GM12878 (cell line): ENCODE data around the gene TGFB2. TPM values are rescaled to one million over a fixed set of nuclear protein-coding genes. Genes with fewer than 3 reads are reported as not detected.

Experiments used
- ATAC-seq: fragments of 200-7000 bp; cut with Tn5 transposase; 3 replicates; pipeline ENCODE4 v1.9.1; 2020; ENCODE audit warnings: mild to moderate bottlenecking, moderate library complexity
- BruUV-seq: library from RNA; stranded (reverse); fragments of 400-500 nt; replicated peaks from 2 replicates; lab custom pipeline; 2021; lab: Mats Ljungman, UMichigan
- CTCF ChIA-PET: fragments of 300-600 bp; sonication (Branson Sonifier 250); formaldehyde crosslinking; extraction: SDS; loops from one replicate; lab custom pipeline; 2021; ENCODE audit warnings: inconsistent platforms; lab: Yijun Ruan, JAX
- POLR2A ChIA-PET: fragments of 350-600 bp; formaldehyde crosslinking; extraction: SDS; loops from one replicate; lab custom pipeline; 2021; ENCODE audit warnings: inconsistent platforms; lab: Charles Lee
- RAD21 ChIA-PET: fragments of 300-600 bp; sonication (Branson Sonifier 250); formaldehyde crosslinking; loops from one replicate; lab custom pipeline; 2023; ENCODE audit warnings: antibody characterized with exemption; ENCODE audit not compliant: unreplicated experiment; lab: Charles Lee
- SMC1A ChIA-PET: fragments of 300-600 bp; sonication (Branson Sonifier 250); formaldehyde crosslinking; loops from one replicate; lab custom pipeline; 2023; ENCODE audit not compliant: unreplicated experiment, uncharacterized antibody; lab: Charles Lee
- DNase-seq: peaks from one replicate; pipeline ENCODE4 v3.0.0-alpha.2; 2011; ENCODE audit warnings: low read depth, low spot score
- FAIRE-seq: peaks from 3 replicates; lab custom pipeline; 2011; peaks lifted over from hg19 to GRCh38; lab: Jason Lieb, UNC
- H2AFZ ChIP-seq: 2 replicates; pipeline ENCODE4 v1.6.0; 2011; ENCODE audit warnings: low read depth, low read length, control low read depth; ENCODE audit not compliant: control insufficient read depth
- H3K27ac ChIP-seq: 2 replicates; pipeline ENCODE4 v1.5.1; 2011; ENCODE audit warnings: control low read depth; ENCODE audit not compliant: control insufficient read depth, insufficient read depth
- H3K27me3 ChIP-seq, 2 experiments: replicated peaks in 1 of 2; 2 replicates each; pipeline versions ENCODE4 v1.6.0 to v1.6.1; 2011; ENCODE audit warnings: low read length in 1 of 2; ENCODE audit not compliant: control insufficient read depth in 2 of 2, insufficient read depth in 2 of 2
- H3K36me3 ChIP-seq, 2 experiments: 2 replicates each; pipeline ENCODE4 v1.5.1; 2011; ENCODE audit warnings: low read length in 1 of 2; ENCODE audit not compliant: control insufficient read depth in 2 of 2, insufficient read depth in 2 of 2
- H3K4me1 ChIP-seq: 2 replicates; pipeline ENCODE4 v1.6.1; 2011; ENCODE audit warnings: mild to moderate bottlenecking, low read length, moderate library complexity, mixed read lengths; ENCODE audit not compliant: control insufficient read depth, insufficient read depth
- H3K4me2 ChIP-seq: 2 replicates; pipeline ENCODE4 v1.6.0; 2011; ENCODE audit warnings: control low read depth; ENCODE audit not compliant: control insufficient read depth, insufficient read depth
- H3K4me3 ChIP-seq: fragments of 200-600 bp; sonication (generic); 2 replicates; pipeline ENCODE4 v1.5.1; 2016
- H3K79me2 ChIP-seq: 2 replicates; pipeline ENCODE4 v1.6.0; 2011; ENCODE audit warnings: low read length; ENCODE audit not compliant: control insufficient read depth, insufficient read depth
- H3K9ac ChIP-seq: 2 replicates; pipeline ENCODE4 v1.8.0; 2011; ENCODE audit warnings: low read length, control low read depth, mixed read lengths; ENCODE audit not compliant: control insufficient read depth, insufficient read depth
- H3K9me3 ChIP-seq: replicated peaks from 3 replicates; pipeline ENCODE4 v1.5.1; 2011; ENCODE audit warnings: mild to moderate bottlenecking, low read length; ENCODE audit not compliant: control insufficient read depth, insufficient read depth
- H4K20me1 ChIP-seq: 2 replicates; pipeline ENCODE4 v1.6.0; 2011; ENCODE audit not compliant: control insufficient read depth, insufficient read depth
- BCL11A ChIP-seq: IDR thresholded peaks from 2 replicates; pipeline ENCODE4 v1.6.1; 2011; ENCODE audit warnings: low read depth, low read length
- FOS ChIP-seq: IDR thresholded peaks from 3 replicates; pipeline ENCODE4 v1.6.1; 2011; ENCODE audit warnings: borderline replicate concordance; ENCODE audit not compliant: insufficient read length; ENCODE audit errors: extremely low read depth
- JUNB ChIP-seq: IDR thresholded peaks from 2 replicates; pipeline ENCODE4 v1.6.1; 2016; ENCODE audit warnings: antibody characterized with exemption, mild to moderate bottlenecking
- KLF5 ChIP-seq: fragments of 450-650 bp; IDR thresholded peaks from 2 replicates; pipeline ENCODE4 v1.6.1; 2014; ENCODE audit warnings: mild to moderate bottlenecking; ENCODE audit not compliant: partially characterized antibody
- MEF2B ChIP-seq: fragments of 450-650 bp; IDR thresholded peaks from 2 replicates; pipeline ENCODE4 v1.6.1; 2018; ENCODE audit warnings: mild to moderate bottlenecking, moderate library complexity; ENCODE audit not compliant: partially characterized antibody, poor library complexity, severe bottlenecking
- MTA3 ChIP-seq: IDR thresholded peaks from 2 replicates; pipeline ENCODE4 v1.6.1; 2012; ENCODE audit warnings: low read length, inconsistent platforms, borderline replicate concordance
- MXI1 ChIP-seq: fragments of 150-350 bp; IDR thresholded peaks from 2 replicates; pipeline ENCODE4 v1.6.1; 2011; ENCODE audit warnings: low read depth, mild to moderate bottlenecking, inconsistent platforms, low read length, improper control_type of control experiment
- RUNX3 ChIP-seq: IDR thresholded peaks from 2 replicates; pipeline ENCODE4 v1.6.1; 2012; ENCODE audit warnings: low read length, inconsistent platforms
- SIX5 ChIP-seq: IDR thresholded peaks from 2 replicates; pipeline ENCODE4 v1.6.1; 2011; ENCODE audit warnings: mild to moderate bottlenecking, low read depth, low read length, moderate library complexity; ENCODE audit not compliant: severe bottlenecking
- SMAD1 ChIP-seq: fragments of 450-650 bp; IDR thresholded peaks from 2 replicates; pipeline ENCODE4 v1.6.1; 2018; ENCODE audit warnings: mild to moderate bottlenecking, low read depth; ENCODE audit not compliant: partially characterized antibody
- SRF ChIP-seq, 2 experiments: IDR thresholded peaks; 2 replicates each; pipeline ENCODE4 v1.6.1; 2011; ENCODE audit warnings: low read depth in 2 of 2, low read length in 2 of 2, mild to moderate bottlenecking in 1 of 2, moderate library complexity in 1 of 2
- ZBTB40 ChIP-seq: fragments of 450-650 bp; IDR thresholded peaks from 2 replicates; pipeline ENCODE4 v1.6.1; 2016; ENCODE audit warnings: mild to moderate bottlenecking, moderate library complexity, borderline replicate concordance
- ZNF622 ChIP-seq: fragments of 450-650 bp; IDR thresholded peaks from 2 replicates; pipeline ENCODE4 v1.6.1; 2017; ENCODE audit warnings: mild to moderate bottlenecking, inconsistent platforms
- WGBS: methylation state at CpG from one replicate; pipeline ENCODE4 v1.1.6; 2016; ENCODE audit warnings: low lambda C conversion rate; ENCODE audit not compliant: insufficient replicate concordance, insufficient coverage; ENCODE audit errors: missing lambda C conversion rate; 5-methylcytosine and 5-hydroxymethylcytosine counted together
- in situ Hi-C: fragments of 300-500 bp; cut with MboI; formaldehyde crosslinking; loops from 9 replicates; pipeline ENCODE4 v1.14.3; 2018; ENCODE audit warnings: mixed read lengths
- intact Hi-C: fragments of 100-400 bp; cut with micrococcal nuclease; formaldehyde crosslinking; loops from one replicate; pipeline ENCODE4 v1.14.2; 2022; ENCODE audit not compliant: unreplicated experiment
- polyA plus RNA-seq, 11 experiments: library from polyadenylated mRNA; depleted of rRNA in 4 of 11; unstranded in 6 of 11; stranded (reverse) in 5 of 11; fragments of >200 nt; fragmentation: Nextera tagmentation in 4 of 11; fragmentation: Illumina TruSeq in 1 of 11; extraction: Ambion mirVana in 4 of 11; extraction: Trizol in 1 of 11; gene quantifications; 1 replicate in 1 of 11; 2 replicates in 10 of 11; pipeline versions ENCODE4 v1.2.1 to v1.2.3, GENCODE V29; 2011 to 2016; ENCODE audit warnings: inconsistent platforms in 2 of 11, missing spikeins in 2 of 11, low read depth in 1 of 11
- total RNA-seq, 4 experiments: library from RNA; depleted of rRNA in 3 of 4; stranded (reverse); fragments of >200 nt in 3 of 4; fragmentation: Illumina TruSeq in 1 of 4; extraction: Trizol in 1 of 4; gene quantifications; 2 replicates each; pipeline versions ENCODE4 v1.2.1 to v1.2.3, GENCODE V29; 2013 to 2021
- TF ChIP-seq, protein P1 (sequence below): fragments of 450-650 bp; IDR thresholded peaks from 2 replicates; pipeline ENCODE4 v1.6.1; 2017; ENCODE audit warnings: borderline replicate concordance
- TF ChIP-seq, protein P2 (sequence below): fragments of 450-650 bp; IDR thresholded peaks from 2 replicates; pipeline ENCODE4 v1.6.1; 2016; ENCODE audit warnings: mild to moderate bottlenecking

TGFB2 gene
- total and polyA plus RNA-seq, 10 of the 15 experiments (the other 5 are each of a cell fraction or from before 2014, with no cell fraction given): 0.03 to 0.11 (median 0.04) TPM; not detected in 6

DNA sequence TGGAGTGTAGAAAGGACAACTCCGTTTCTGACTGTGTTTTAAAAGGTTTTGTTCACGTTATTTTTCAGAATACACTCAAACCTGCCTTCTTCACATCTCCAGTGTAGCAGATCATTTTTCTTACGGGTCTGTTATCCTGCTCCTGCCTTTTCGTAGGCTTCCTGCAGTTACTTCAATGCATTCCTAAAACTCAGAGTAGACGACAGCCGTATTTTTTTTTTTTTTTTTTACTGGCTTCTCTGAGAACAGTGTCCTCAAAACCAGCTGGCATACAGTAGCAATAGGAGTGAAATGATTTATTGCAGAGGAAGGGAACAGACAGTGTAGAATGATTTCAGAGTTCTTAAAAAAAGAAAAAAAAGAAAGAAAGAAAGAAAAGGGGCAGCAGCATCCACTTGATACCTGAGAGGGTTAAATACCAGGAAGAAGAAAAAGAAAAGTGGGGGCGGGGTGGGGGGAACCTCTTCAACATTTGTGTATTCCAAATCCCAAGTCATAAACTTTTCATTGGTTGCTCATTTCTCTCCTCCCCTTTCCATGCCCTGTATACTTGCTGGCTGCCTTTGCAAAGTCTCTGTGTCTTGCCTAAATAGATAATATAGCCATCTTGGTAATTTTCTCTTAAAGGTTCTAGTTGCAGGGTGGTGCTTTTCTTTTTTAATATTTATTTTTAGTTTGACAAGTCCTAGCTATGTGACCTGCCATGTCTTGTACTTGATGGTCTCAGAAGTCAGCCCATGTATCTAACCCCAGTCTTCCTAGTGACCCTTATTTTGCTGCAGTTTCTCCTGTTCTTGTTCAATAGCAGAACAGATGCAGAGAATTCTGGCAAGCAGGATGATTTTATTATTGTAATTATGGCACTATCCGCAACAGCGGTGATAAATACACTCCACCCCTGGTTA, 2.8 kb downstream of the TGFB2 start:
- ChIA-PET CTCF (no interaction called here), RAD21 (no interaction called here), POLR2A (no interaction called here), SMC1A (interaction anchor here (1.2 kb wide), 1 partner anchor 8 kb away, joined by 4 read pairs; no protein-coding TSS in a partner anchor)
- Histone ChIP-seq H3K4me1 (peaks cover 6% of the 10 kb centered on the region), H3K9me3 (no peaks in the 10 kb centered on the region), H3K27me3 (peaks cover 3 to 21% of the 10 kb centered on the region in 2 experiments), H3K4me3 (no peak overlapping the region), H2AFZ (no peak overlapping the region), H3K36me3 (no peaks in the 10 kb centered on the region), H4K20me1 (no peaks in the 10 kb centered on the region), H3K79me2 (no peaks in the 10 kb centered on the region), H3K4me2 (peak overlapping the region; percentile 98; the same call in 1 of the 2 replicates), H3K9ac (no peak overlapping the region), H3K27ac (no peak overlapping the region)
- intact Hi-C loops (loop anchor here (5.0 kb wide), 1 partner anchor 1219 kb away; no protein-coding TSS in a partner anchor), in situ Hi-C loops (loop anchor here (10.0 kb wide), 2 partner anchors 1217 to 1467 kb away; no protein-coding TSS in a partner anchor)
- 43% methylated on average over 9 of the region's 9 CpGs for WGBS
- BruUV-seq: no TSS peak
- DNase-seq (no peak), FAIRE-seq (no peak), ATAC-seq (no peak)
- no peak for TF ChIP-seq SMAD1
- no peak for TF ChIP-seq JUNB
- TF ChIP-seq MXI1: no peak
- no peak for TF ChIP-seq SIX5
- no peak for TF ChIP-seq ZBTB40
- no peak for TF ChIP-seq KLF5
- no peak for TF ChIP-seq ZNF622
- TF ChIP-seq RUNX3: no peak
- no peak for TF ChIP-seq BCL11A
- no peak for TF ChIP-seq FOS
- TF ChIP-seq MEF2B: no peak
- TF ChIP-seq MTA3: no peak
- TF ChIP-seq SRF (IDR thresholded peaks at IDR 0.05; ENCODE audit: low read depth in 2 of 2, low read length in 2 of 2): no peak
- TF ChIP-seq, protein P1, sequence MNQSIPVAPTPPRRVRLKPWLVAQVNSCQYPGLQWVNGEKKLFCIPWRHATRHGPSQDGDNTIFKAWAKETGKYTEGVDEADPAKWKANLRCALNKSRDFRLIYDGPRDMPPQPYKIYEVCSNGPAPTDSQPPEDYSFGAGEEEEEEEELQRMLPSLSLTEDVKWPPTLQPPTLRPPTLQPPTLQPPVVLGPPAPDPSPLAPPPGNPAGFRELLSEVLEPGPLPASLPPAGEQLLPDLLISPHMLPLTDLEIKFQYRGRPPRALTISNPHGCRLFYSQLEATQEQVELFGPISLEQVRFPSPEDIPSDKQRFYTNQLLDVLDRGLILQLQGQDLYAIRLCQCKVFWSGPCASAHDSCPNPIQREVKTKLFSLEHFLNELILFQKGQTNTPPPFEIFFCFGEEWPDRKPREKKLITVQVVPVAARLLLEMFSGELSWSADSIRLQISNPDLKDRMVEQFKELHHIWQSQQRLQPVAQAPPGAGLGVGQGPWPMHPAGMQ: no peak
- TF ChIP-seq, protein P2, sequence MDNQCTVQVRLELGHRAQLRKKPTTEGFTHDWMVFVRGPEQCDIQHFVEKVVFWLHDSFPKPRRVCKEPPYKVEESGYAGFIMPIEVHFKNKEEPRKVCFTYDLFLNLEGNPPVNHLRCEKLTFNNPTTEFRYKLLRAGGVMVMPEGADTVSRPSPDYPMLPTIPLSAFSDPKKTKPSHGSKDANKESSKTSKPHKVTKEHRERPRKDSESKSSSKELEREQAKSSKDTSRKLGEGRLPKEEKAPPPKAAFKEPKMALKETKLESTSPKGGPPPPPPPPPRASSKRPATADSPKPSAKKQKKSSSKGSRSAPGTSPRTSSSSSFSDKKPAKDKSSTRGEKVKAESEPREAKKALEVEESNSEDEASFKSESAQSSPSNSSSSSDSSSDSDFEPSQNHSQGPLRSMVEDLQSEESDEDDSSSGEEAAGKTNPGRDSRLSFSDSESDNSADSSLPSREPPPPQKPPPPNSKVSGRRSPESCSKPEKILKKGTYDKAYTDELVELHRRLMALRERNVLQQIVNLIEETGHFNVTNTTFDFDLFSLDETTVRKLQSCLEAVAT: no peak
